ENCODE measurements around the gene DNAJC17.

Gene DNAJC17

GRCh38 chr15:40766194-40766815 lies 41.0 kb downstream of the DNAJC17 start:
- no peak for DNase-seq (ENCODE audit: low spot score)

- no peak for DNase-seq (ENCODE audit: low spot score)
Observed at GRCh38 chr15:40764629-40765103, 42.6 kb downstream of the DNAJC17 start.

- DNase-seq (ENCODE audit: low spot score) = peak; percentile 60
Observed at GRCh38 chr15:40763801-40764628, 43.3 kb downstream of the DNAJC17 start, which contains the start of gene GCHFR. TSS of gene GCHFR (plus strand) at chr15:40764068. CDS start at chr15:40764181, 113 bp downstream.

- DNase-seq (ENCODE audit: low spot score) = peak; percentile 11
Observed at GRCh38 chr15:40762919-40763800, 44.1 kb downstream of the DNAJC17 start.

- DNase-seq (ENCODE audit: low spot score) = no peak
Observed at GRCh38 chr15:40759961-40760360, 47.3 kb downstream of the DNAJC17 start.

- no peak for DNase-seq (ENCODE audit: low spot score)
Observed at GRCh38 chr15:40756938-40757337, 50.3 kb downstream of the DNAJC17 start.

- DNase-seq (ENCODE audit: low spot score) = no peak
Observed at GRCh38 chr15:40755812-40756208, 51.5 kb downstream of the DNAJC17 start.

GRCh38 chr15:40754883-40755811 lies 52.1 kb downstream of the DNAJC17 start, which contains the start of gene RMDN3:
TSS of gene RMDN3 (minus strand) at chr15:40755254. CDS start at chr15:40754783, 471 bp downstream.
- DNase-seq (ENCODE audit: low spot score) = peak; percentile 92

GRCh38 chr15:40754574-40754882 lies 52.7 kb downstream of the DNAJC17 start:
- no peak for DNase-seq (ENCODE audit: low spot score)

GRCh38 chr15:40751745-40752144 lies 55.5 kb downstream of the DNAJC17 start:
- DNase-seq (ENCODE audit: low spot score) = no peak

GRCh38 chr15:40750885-40751284 lies 56.4 kb downstream of the DNAJC17 start:
- no peak for DNase-seq (ENCODE audit: low spot score)

GRCh38 chr15:40749151-40749630 lies 58.1 kb downstream of the DNAJC17 start:
- DNase-seq (ENCODE audit: low spot score) = no peak

GRCh38 chr15:40747685-40748631 lies 59.3 kb downstream of the DNAJC17 start:
- DNase-seq (ENCODE audit: low spot score) = no peak

- no peak for DNase-seq (ENCODE audit: low spot score)
Observed at GRCh38 chr15:40746916-40747418, 60.3 kb downstream of the DNAJC17 start.

GRCh38 chr15:40744815-40745152 lies 62.5 kb downstream of the DNAJC17 start:
- DNase-seq (ENCODE audit: low spot score) = no peak

- DNase-seq (ENCODE audit: low spot score) = peak; percentile 79
Observed at GRCh38 chr15:40743921-40744814, 63.1 kb downstream of the DNAJC17 start.

- no peak for DNase-seq (ENCODE audit: low spot score)
Observed at GRCh38 chr15:40743485-40743901, 63.8 kb downstream of the DNAJC17 start.

GRCh38 chr15:40739854-40740253 lies 67.4 kb downstream of the DNAJC17 start:
- DNase-seq (ENCODE audit: low spot score) = no peak

- no peak for DNase-seq (ENCODE audit: low spot score)
Observed at GRCh38 chr15:40739047-40739446, 68.2 kb downstream of the DNAJC17 start.

Measured in CD4-positive, alpha-beta T cell treated with Interleukin-2 at 100 ng/mL for 4 hours (primary cell).